ENCODE measurements around the gene PLEKHO1.

Gene PLEKHO1, protein sequence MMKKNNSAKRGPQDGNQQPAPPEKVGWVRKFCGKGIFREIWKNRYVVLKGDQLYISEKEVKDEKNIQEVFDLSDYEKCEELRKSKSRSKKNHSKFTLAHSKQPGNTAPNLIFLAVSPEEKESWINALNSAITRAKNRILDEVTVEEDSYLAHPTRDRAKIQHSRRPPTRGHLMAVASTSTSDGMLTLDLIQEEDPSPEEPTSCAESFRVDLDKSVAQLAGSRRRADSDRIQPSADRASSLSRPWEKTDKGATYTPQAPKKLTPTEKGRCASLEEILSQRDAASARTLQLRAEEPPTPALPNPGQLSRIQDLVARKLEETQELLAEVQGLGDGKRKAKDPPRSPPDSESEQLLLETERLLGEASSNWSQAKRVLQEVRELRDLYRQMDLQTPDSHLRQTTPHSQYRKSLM

DNA sequence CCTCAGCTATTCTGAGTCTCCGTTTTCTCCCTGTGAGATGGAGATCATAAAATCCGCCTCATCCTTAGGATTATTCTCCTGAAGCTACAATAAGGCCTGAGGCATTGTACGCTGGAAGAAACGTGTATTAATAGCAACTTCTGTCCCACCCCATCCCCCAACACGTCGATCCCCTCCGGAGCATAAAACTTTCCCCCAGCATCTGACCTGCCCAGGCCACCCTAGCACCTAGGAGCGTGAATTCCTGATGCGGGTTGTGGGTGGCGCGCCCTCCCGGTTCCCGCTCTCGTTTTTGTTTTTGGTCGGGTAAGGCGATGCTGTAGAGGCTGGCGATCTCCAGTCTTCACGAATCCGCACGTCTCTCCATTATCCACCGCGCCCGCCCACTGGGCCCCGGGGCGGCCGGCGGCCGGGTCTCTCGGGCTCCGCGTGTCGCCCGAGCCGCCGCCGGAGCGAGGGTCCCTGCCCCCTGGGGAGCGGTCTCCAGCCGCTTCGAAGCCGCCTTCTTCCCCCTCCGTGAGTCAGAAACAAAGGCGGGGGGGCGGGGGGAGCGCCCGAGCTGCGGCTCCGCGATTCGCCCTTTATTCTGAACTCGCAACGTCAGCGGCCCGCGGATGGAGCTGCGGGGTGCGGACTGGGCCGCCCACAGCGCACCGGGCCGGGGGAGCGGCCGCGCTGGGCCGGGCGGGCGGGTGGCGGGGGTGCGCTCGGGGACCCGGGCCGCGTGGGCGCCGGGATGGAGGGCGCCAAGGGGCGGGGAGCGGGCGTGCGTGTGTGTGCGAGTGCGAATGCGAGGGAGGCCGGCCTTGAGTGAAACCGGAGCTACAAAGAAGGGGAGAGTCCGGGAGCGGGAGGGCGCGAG, at the start of gene PLEKHO1:
PLEKHO1 (plus strand) TSS at position 646 of the 862 bp plus-strand sequence. CDS start 342 bp downstream, outside the sequence.
- TF ChIP-seq, protein P1, sequence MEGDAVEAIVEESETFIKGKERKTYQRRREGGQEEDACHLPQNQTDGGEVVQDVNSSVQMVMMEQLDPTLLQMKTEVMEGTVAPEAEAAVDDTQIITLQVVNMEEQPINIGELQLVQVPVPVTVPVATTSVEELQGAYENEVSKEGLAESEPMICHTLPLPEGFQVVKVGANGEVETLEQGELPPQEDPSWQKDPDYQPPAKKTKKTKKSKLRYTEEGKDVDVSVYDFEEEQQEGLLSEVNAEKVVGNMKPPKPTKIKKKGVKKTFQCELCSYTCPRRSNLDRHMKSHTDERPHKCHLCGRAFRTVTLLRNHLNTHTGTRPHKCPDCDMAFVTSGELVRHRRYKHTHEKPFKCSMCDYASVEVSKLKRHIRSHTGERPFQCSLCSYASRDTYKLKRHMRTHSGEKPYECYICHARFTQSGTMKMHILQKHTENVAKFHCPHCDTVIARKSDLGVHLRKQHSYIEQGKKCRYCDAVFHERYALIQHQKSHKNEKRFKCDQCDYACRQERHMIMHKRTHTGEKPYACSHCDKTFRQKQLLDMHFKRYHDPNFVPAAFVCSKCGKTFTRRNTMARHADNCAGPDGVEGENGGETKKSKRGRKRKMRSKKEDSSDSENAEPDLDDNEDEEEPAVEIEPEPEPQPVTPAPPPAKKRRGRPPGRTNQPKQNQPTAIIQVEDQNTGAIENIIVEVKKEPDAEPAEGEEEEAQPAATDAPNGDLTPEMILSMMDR (IDR thresholded peaks at IDR 0.05; ENCODE audit: borderline replicate concordance, insufficient read depth, low read depth, low read length), result no peak
- peak within 1 kb of the TSS; percentile 95 for H3K4me3 ChIP-seq (ENCODE audit: low read depth, low read length)

DNA sequence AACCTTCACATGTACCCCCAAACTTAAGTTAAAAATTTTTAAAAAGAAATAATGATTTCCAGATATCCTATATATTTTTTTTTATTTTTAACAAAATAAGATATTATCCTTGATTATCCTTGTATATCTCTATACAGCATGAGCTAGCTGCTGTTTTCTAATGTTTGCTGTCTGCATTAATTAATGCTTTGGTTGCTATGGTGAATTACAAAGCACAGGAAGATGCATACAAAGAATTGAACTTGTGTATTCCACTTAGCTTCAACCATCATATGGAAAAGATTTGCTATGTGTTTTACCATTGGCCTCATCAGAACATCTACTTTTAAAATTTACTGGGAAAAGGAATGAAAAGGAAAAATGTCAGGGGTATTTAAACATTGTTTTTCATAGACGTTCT, 46.7 kb upstream of the PLEKHO1 start:
- TF ChIP-seq, protein P1 (IDR thresholded peaks at IDR 0.05; ENCODE audit: borderline replicate concordance, insufficient read depth, low read depth, low read length), result no peak
- H3K4me3 ChIP-seq (ENCODE audit: low read depth, low read length), result no peak overlapping the region

DNA sequence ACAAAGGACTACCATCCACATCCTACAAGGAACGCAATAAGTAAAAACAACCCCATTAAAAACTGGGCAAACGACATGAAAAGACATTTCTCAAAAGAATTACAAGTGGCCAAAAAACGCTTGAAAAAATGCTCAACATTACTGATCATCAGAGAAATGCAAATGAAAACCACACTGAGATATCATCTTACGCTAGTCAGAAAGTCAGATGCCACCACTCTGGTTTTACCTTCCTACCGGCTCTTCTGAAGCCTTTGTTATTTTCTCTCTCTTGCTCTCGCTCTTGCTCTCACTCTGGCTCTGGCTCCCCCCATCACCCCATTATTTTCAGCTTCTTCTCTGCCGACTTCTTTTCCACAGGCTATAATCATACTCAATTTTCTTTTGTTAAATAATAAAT, 43.4 kb upstream of the PLEKHO1 start:
- no peak overlapping the region for H3K4me3 ChIP-seq (ENCODE audit: low read depth, low read length)
- TF ChIP-seq, protein P1 (IDR thresholded peaks at IDR 0.05; ENCODE audit: borderline replicate concordance, insufficient read depth, low read depth, low read length), result no peak

DNA sequence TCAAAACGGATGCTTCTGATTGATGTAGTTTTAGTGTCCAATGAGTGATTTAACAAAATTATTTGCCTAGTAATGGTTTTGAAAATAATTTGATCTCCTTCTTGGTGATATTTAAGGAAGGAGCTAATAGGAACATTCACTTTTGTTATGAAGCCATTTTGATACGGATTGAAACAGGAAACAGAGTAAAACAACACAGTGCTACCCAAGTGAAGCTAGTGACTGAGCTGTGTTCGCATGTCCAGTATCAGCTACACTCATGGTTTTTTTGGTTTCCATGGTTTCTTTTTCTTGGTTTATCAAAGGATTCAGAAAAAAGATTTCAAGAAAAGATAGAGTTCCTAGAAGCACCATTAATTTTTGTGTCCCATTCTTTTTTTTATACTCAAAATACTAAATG, 40.1 kb upstream of the PLEKHO1 start:
- H3K4me3 ChIP-seq (ENCODE audit: low read depth, low read length), result no peak overlapping the region
- TF ChIP-seq, protein P1 (IDR thresholded peaks at IDR 0.05; ENCODE audit: borderline replicate concordance, insufficient read depth, low read depth, low read length), result no peak

DNA sequence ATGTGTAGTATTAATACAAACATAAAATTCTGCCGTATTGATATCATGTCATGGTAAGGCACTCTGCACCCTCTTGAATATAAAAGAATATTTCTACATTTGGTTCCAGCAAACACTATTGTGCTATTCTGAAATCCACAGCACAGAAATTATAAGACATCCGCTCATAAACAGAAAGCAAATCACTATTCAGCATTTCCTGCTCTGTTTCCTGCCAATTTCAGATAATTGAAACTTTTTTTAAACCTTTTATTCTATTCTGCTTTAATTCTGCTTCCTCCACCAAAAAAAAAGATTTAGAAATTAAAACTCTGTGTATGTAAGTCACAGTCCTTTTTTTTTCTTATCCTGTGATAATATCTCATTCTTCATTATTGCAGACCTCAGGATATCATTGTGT, 39.6 kb upstream of the PLEKHO1 start:
- TF ChIP-seq, protein P1 (IDR thresholded peaks at IDR 0.05; ENCODE audit: borderline replicate concordance, insufficient read depth, low read depth, low read length), result no peak
- no peak overlapping the region for H3K4me3 ChIP-seq (ENCODE audit: low read depth, low read length)

DNA sequence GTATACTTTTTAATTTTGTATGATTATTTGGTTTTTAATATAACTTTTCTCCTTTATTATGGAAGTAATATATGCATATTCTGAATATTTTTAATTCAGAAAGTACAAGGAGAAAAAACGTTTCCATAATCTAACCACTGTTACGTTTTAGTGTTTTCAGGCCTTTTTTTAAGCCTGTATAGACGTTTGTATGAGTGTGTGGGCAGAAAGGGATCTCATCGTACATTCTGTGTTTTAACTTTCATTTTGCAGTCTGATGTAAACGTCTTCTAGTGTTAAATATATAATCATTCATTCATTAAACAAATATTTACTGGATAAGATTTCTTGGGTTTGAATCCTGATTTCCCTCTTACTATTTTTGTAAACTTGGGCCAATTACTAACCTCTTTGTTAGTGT, 38.0 kb upstream of the PLEKHO1 start:
- H3K4me3 ChIP-seq (ENCODE audit: low read depth, low read length), result no peak overlapping the region
- TF ChIP-seq, protein P1 (IDR thresholded peaks at IDR 0.05; ENCODE audit: borderline replicate concordance, insufficient read depth, low read depth, low read length), result no peak

Data from GM12875 (cell line).